NCI-H2029 treated with DMSO at 0.1 percent for 48 hours (cell line): Measurements from ENCODE around the gene SYNE4.
"Not testable (repeated sequence)": the region's sequence is repeated elsewhere in the genome, so short reads cannot be mapped to it uniquely, and the experiment has no call there.

ENCODE experiments used
- DNase-seq: peaks from one replicate; lab custom pipeline; 2025; lab: John Stamatoyannopoulos, UW

Gene SYNE4

DNA sequence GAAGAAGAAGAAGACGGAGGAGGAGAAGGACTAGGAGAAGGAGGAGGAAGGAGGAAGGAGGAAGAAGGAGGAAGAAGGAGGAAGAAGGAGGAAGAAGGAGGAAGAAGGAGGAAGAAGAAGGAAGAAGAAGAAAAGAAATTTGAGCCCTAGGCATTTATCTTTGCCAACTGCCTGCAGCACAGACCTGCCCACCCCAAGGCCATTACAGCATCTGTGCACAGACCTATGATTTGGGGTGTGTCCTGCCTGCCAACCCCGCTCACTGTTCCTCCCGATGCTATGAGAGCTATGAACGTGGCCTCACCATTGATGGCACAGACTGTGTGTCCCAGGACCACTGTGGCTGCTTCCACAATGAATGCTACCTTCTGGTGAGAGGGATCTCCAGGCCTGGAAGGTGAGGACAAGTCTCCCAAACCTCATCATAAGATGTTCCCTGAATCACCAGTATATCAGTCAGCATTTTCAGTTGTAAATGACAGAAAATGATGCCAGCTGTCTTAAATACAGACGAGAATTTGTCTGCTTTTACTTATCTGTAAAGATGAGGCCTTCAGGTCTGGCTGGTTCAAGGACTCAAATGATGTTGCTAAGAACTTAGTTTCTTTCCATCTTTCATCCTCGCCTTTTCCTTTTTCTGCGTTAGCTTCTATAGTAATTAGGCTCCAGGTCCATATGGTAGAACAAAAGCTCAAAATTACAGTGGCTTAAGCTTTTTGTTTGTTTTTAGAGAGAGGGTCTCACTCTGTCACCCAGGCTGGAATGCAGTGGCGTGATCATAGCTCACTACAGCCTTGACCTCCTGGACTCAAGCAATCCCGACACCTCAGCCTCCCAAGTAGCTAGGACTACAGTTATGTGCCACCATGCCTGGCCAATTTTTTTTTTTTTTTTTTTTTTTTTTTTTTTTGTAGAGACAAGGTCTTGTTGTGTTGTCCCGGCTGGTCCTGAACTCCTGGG is 17.6 kb downstream of the SYNE4 start:
- DNase-seq: no peak

DNA sequence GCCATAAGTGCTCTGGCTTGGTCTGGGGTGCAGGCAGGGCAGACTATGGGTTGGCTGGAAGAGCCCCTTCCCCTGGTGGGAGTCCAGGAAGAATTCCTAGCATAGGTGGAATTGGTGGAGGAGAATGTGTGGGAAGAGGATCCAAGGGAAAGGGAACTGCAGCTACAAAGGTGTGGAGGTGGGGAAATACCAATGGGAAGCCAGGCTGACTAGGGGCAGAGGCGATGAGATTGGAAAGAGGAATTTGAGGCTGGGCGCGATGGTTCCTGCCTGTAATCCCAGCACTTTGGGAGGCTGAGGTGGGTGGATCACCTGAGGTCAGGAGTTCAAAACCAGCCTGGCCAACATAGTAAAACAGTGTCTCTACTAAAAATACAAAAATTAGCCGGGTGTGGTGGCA is 18.5 kb downstream of the SYNE4 start:
- DNase-seq: no peak

GRCh38 chr19:35988824-35989223 is 19.8 kb downstream of the SYNE4 start:
- no peak for DNase-seq

DNA sequence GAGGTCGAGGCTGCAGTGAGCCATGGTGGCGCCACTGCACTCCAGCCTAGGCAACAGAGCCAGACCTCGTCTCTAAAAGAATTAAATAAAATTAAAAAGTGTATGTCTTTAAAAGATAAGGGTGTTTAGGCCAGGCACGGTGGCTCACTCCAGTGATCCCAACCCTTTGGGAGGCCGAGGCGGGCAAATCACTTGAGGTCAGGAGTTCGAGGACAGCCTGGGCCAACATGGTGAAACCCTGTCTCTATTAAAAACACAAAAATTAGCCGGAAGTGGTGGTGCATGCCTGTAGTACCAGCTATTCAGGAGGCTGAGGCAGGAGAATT is 21.1 kb downstream of the SYNE4 start:
- DNase-seq: no peak

- DNase-seq: no peak
These were observed 21.7 kb downstream of the SYNE4 start for GRCh38 chr19:35986664-35987570.

- no peak for DNase-seq
These were observed 22.5 kb downstream of the SYNE4 start for GRCh38 chr19:35986111-35986510.

GRCh38 chr19:35983177-35983576 is 25.4 kb downstream of the SYNE4 start:
- no peak for DNase-seq

DNA sequence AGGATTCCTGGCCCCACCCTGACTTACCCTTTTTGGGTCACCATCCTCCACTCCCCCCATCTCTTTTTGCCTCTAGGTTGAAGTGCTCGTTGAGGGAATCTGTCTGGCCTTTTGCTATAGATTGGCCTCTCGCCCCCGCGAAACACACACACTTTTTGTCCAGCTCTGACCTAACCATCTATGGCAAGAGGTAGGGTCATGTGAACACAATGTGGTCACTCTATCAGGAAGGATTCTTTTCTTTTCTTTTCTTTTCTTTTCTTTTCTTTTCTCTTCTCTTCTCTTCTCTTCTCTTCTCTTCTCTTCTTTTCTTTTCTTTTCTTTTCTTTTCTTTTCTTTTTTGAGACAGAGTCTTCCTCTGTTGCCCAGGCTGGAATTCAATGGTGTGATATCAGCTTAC is 27.6 kb downstream of the SYNE4 start:
- DNase-seq: not testable (repeated sequence)

DNA sequence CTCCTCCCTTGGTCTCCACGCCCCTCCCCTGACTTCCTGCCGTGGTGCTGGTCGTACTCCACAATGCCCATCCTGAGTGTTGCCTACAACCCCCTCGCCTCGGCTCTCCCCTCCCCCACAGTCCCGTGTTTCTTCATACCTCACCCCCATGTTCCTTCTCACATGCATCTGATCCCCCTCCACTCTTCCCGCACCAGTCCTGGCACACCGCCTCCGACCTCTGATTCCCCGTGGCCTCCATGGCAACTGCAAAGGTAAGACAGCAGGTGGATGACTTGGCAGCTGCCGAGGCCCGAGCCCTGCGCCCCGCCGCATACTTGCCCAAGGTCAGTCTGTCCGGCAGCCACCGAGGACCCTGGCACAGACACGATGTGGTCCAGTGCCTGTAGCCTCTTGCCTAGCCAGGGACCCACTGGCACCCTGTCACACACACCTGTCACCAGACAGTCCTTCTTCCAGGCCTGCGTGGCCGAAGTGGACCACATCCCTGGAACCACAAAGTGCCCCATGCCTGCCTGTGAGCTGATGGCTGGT is 29.7 kb downstream of the SYNE4 start:
- no peak for DNase-seq

DNA sequence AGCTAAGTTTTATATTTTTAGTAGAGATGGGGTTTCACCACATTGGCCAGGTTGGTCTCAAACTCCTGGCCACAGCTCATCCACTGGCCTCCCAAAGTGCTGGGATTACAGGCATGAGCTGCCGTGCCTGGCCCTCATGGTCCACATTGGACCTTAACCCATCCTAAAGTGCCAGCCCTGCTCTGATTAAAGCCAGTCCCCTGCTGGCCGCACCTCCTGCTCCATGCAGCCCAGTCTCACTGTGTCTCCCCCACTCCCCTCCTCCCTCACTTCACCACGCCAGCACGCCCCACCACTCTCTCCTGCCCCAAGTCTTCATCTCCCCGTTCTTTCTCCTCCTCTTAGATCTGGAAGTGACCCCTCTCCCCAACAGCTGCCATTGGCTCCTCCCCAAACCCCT is 30.3 kb downstream of the SYNE4 start:
- no peak for DNase-seq

DNA sequence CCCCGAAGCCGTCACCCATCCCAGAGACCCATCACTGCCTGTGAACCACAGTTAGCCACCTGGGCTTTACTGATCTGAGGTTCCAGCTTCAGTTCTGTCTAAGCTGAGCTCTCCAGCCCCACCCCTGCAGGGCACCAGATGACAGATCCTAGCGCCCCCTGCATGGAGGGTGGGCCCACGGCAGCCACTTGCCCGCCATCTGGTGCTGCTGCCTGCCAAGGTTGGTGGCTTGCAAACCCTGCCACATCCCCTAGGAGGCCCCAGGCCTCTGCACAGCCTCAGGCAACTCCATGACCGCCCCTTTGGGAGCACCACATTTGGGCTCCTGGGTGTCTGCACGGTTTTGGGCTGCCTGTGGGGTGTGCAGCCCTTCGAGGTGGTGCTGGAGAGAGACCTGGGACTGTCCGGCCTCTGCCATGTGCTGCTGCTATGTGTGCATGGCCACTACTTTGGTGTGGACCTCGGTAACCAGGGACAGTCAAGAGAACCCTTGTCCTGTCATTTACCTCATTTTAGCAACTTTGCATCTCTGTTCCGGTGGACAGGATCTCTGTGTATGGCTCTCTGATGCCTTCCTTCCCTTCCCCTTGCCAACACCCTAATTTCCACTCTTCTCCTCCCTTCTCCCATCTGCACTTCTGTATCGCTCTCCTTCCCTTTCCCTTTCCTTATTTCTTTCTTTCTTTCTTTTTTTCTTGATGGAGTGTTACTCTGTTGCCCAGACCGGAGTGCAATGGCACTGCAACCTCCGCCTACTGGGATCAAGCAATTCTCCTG is 31.0 kb downstream of the SYNE4 start:
- no peak for DNase-seq

DNA sequence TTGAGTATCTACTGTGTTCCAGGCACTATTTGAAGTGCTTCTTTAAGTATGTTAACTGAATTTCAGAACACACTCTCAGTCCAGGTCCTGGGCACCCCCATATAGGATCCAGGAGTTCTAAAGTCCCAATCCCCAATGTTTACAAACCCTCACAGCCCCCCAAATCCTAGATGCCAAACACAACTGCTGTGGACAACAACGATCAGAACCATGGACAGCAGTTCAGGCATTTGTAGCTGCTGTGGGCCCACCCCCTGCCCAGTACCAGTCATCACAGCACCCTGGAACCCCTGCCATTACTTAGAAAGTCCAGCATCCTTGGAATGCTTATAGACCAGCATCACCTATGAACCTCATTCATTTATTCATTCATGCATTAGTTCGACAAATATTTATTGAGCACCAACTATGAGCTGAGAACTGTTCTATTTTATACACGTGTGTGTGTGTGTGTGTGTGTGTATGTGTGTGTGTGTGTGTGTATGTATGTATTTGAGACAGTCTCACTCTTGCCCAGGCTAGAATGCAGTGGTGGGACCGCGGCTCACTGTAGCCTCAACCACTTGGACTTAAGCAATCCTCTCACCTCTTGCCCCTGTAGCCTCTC is 32.9 kb downstream of the SYNE4 start:
- no peak for DNase-seq

DNA sequence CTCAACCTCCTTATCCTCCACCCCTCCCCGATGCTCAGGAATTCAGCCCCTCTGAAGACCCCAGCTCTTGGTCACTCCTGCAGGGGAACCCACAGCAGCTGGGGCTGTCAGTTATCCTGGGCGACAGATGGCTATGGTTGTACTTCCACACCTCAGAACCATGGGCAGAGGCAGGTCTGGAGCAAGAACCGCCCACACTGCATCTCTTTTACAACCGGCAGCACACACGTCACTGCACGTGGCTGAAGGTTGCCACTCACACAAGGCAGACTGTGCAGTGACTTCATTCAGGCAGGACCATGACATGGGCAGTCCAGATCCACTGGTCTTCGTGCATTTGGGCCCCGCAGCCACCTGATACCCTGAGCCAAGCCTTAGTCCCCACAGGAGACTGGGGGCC is 35.1 kb downstream of the SYNE4 start:
- DNase-seq: no peak

GRCh38 chr19:35966771-35967170 is 41.8 kb downstream of the SYNE4 start:
- no peak for DNase-seq

GRCh38 chr19:35963514-35963913 is 45.1 kb downstream of the SYNE4 start:
- DNase-seq: no peak

DNA sequence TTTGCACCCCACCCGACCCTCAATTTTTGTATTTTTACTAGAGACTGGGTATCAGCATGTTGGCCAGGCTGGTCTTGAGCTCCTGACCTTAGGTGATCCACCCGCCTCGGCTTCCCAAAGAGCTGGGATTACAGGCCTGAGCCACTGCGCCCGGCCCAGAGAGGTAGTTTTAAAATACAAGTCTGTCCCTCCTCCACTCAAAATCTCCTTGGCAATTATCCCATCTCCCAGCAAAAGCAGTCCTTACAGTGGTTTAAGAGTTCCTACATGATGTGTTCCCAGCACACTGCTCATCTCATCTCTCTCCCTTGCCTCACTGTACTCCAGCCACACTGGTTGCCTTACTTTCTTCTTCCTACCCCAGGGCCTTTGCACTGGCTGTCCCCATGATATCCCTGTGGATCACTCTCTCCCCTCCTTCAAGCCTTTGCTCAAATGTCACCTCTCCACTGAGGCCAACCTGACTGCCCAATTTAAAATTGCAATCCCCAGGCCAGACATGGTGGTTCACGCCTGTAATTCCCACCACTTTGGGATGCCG is 48.1 kb downstream of the SYNE4 start:
- DNase-seq: no peak

DNA sequence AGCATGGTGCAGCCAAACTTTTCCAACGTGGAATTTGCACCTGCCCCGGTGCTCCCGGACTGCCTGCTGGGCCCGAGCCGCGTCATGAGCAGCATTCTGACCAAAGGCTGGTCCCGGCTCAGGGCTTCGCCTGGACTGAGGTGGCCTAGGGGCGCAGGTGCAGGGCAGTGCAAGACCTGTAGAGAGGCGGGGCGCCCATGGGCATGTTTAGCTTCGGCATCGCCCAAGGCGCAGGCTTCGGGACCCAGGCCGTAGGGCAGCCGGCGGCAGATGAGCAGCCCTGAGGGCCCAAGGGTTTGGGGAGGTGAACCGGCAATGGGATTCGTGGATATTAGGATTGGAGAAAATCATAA is 48.7 kb downstream of the SYNE4 start:
- no peak for DNase-seq

DNA sequence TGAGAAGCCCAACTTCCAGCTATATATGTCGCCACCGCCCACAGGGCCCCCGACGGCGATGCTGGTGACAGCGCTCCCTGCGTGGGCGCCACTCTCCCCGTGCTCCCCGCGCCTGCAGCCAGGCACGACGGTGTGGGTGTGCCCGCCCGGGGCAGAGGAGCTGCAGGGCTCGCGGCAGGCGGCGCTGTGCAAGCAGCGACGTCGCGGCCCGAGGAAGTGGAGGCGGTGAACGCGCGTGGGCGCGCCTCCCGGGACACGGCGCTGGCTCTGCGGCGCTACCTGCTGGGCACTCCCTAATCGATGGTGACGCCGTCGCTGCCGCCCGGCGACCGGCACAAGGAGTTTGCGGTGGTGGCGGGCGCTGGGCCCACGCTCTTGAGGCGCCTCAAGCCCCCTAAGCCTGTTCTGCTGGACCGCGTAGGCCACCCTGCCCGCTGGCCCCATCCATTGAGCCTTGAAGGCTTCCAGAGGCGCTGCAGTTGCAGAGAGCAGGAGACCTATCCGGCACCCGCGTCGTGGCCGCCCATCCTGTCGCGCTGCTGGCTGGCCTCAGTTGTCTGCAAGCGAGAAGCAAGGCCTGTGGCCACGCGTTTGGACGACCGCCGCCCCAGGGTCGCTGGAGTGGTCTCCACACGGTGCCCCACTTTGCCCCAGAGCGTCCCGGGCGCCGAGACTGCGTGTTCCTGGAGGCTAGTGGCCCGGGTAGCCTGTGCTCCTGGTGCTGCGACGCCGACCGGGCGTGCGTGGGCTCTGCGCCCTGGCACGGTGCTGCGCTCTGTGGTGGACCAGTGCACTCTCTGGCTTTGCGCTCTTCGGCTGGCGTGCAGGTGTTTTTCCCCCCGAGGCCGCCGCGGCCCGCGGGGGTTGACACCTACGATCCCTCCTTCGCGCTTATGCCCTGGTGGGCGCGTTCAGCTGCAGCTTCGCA is 49.3 kb downstream of the SYNE4 start:
- DNase-seq: no peak

DNA sequence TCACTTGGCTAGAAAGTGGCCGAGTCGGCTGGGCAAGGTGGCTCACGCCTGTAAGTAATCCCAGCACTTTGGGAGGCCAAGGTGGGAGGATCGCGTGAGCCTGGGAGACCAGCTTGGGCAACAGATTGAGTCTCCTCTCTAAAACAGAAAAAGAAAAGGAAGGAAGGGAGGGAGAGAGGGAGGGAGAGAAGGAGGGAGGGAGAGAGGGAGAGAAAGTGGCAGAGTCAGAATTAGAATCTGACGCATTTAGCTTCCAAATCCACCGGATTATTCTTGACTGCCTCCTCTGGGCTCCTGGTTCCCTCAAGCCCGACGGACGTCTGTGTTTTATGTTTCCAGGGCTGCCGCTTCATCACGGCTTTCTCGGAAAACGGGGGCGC is 50.0 kb downstream of the SYNE4 start:
- DNase-seq: no peak

DNA sequence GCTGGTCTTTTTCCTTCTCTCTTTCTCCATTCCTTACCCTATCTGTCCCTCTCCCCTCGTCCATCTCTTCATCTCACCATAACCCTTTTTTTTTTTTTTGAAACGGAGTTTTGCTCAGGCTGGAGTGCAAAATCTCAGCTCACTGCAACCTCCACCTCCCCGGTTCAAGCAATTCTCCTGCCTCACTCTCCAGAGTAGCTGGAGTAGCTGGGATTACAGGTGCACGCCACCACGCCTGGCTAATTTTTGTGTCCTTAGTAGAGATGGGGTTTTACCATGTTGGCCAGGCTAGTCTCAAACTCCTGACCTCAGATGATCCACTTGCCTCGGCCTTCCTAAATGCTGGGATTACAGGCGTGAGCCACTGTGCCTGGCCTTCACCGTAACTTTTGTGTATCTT is 51.2 kb downstream of the SYNE4 start:
- not testable (repeated sequence) for DNase-seq
